Kasumi-1 (cell line): ENCODE data around the gene MIER2.

ENCODE experiments used
- DNase-seq, 2 experiments: peaks; one replicate each; lab custom pipeline; 2025; lab: John Stamatoyannopoulos, UW

MIER2 gene

DNA sequence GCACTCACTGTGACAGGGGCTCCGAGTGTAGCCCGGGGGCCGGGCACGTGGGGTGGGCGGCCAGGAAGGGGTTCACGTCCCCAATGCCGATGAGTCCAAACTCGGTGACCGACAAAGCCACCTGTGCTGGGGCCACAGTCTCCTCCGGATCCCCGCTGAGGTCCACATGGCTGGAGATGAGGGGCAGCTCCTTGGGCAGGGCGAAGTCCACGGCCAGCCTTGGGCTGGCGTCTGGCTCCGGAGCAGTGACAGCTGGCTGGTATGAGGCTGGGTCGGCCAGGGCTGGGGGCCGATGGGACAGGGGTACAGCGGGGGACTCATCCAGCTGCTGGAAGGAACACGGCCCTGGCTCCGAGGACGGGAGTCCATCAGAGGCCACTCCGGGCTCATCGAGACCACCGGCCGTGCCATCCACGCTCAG is 37.5 kb downstream of the MIER2 start:
- no peak for DNase-seq

DNA sequence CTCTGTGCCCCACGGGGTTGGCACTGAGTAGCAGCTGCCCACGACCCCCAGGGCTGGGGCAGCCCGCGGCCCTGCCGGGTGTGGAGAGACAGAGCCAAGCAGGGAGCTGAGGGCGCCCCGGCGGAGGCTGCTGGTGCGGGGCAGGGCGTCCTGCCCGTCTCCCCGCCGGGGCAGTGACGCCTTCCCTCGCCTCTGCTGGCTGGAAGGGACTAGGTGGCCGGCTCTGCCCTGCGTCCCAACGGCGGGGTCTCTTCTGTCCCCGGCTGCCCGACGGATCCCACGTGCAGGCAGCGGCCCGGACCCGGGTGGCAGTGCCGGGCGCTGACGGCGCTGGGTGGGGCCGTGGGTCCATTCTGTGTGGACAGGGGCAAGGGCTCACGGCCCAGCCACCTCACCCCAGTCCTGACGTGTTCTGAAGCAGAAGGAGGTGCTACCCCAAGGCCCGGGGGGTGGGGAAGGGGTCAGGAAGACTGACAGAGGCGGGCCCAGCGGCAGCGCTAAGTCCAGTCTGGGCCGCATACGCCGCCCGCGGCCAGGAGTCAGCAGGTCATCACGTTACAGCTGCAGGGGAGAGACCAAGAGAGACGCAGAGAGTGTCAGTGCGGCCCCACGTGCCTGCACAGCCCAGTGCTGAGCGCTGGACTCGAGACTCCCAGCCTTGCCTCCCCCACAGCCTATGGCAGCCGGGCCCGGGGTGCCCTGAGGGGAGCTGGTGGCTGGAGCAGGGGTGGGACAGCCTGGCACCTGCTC is 38.3 kb downstream of the MIER2 start:
- no peak for DNase-seq

DNA sequence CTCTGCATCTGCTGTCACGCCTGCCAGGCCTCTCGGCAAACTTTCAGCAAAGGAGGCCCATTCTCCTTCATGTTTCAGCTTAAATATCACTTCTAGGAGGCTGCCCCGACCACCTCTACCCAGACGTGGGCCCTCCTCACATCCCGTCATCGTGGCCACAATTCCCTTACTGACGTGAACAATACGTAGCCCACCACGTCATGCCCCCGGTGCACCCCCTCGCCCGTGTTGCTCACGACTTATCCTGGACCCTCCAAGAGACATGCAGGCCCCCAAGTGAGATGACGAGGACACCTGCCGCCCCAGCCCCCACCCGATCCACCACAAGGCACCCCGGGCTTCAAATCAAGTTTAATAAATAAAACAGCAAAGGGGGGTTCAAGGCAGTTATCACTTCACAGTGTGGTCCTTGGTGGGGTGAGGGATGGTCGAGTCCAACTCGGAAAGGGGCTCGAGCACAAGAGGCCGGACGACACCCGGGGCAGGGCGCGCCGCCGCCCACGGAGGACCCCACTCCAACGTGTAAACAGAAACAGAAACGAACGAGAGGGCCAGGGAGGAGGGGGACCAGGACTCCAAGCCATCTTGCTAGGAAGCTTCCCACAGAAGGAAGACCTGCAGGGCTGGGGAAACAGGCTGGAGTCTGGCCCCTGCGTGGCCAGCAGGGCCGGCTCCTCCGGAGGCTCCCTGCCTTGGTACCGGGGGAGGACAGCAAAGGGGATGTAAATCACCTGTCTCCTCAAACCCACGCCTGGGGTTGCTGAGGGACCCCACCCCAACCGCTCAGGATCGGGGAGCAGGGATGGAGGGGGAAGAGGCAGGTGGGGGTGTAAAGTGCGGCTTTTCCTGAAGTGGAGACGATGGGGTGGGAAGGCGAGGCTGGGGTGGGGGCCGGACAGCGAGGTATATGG is 39.1 kb downstream of the MIER2 start:
- no peak for DNase-seq

DNA sequence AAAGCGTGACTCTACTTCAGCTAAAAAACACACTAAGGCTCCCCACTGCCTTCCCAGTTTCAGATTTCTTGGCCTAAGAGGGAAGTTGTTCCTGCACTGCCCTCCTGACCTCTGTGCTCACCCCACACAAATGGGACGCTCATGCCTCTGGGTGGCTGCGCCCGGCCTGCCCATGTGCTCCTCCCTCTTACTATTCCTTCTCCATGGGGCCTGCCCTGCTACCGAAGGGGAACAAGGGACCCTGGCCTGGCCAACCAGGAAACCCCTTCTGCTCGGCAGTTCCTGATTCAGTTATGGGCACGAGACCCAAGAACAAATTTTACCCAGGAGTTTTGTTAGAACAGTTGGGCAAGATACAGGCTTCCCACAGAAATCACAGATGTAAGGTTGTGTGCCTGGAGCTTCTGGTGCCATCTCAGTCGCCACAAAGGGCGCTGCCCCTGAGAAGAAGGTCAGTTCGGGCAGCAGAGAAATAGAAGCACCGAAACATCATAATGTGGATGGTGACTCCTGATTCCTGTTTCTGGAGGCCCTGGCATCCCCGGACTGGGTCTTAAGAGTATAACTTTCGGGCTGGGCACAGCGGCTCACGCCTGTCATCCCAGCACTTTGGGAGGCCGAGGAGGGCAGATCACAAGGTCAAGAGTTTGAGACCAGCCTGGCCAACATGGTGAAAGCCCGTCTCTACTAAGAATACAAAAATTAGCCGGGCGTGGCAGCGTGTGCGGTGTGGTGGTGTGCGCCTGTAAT is 47.9 kb downstream of the MIER2 start:
- no peak for DNase-seq

DNA sequence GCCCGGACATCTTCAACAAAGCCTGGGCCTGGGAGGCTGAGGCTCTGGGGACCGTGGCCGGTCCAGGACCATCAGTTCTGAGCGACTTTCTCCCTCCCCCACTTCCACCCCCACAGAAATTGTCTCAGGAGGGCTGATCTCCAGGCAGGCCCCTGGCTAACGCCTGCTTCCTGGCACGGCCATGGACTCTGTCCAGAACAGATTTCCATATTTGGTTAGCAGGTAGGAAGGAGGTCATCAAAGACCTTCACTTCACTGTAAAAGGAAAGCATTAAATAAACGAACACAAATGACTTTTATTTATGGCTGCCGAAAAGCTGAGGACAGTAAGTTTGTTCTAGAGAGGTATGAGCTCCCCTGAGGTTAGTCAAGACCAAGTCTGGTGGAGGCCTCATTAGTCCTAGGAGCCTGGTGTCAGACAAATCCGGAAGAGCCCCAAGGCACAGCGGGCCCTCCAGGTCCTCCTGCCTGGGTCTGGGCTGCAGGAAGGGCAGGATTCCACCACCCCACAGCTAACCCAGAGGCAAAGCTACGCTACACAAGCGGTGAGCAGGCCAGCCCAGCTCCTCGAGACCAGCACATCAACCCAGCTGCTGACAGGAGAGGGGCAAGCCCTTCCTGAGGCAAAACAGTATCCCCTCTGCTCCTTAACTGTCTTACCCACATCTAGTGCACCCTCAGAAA is 48.8 kb downstream of the MIER2 start:
- no peak for DNase-seq

DNA sequence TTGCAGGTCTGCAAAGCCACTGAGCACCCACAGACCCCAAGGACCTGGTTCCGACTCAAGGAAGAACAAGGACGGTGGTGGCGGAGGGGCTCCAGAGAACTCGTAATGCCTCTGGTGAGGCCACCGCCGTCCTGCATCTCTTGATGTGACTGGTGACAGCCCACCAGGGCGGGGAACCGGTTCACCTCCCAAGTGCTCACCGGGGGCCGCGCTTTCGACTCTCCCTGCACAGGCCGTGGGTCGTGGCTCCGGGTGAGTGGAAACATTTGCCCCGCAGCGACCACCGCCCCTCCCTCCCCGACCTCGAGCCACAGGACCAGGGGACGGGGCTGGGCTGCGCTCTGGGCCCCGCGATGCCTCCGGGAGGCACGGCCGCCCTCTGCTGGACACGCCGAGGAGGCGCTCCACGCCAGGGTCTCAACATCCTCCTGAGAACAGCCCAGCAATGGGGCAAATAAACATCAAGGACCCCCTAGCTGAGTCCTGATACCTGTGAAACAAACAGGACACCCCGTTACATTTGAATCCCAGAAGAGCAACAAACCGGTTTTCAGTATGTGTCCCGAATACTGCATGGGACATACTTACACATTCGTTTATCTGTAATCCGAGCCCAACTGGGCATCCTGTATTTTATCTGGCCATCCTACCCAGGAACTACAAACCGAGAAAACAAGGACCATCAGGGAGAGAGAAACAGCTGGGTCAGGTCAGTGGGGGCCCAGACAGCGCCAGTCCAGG is 49.5 kb downstream of the MIER2 start:
- DNase-seq: no peak

DNA sequence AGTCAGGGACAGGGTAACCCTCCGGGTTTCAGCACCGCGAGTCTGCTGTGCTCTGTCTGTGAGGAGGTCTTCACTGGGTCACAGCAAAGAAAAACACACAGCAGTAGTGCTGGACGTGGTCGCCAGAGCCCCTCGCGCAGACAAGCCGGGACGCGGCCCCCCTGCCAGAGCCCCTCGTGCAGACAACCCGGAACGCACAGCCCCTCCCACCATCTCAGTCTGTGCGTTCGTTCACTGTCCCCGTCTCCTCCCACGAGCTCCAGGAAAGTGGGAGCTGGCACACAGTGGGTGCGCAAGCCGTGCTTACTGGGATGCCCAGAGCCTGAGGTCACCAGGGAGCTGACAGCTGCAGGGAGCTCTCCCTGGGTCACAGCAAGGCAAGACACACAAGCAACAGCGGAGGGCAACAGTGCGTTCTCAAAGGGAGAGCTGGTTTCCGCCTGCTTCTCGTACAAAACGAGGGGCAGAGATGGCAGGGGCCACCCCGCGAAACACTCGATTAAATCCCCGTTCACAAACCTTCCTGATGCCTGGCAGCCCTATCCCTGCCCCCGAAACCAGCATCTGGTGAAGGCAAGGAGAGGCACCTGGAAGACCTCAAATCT is 50.2 kb downstream of the MIER2 start:
- DNase-seq: no peak

DNA sequence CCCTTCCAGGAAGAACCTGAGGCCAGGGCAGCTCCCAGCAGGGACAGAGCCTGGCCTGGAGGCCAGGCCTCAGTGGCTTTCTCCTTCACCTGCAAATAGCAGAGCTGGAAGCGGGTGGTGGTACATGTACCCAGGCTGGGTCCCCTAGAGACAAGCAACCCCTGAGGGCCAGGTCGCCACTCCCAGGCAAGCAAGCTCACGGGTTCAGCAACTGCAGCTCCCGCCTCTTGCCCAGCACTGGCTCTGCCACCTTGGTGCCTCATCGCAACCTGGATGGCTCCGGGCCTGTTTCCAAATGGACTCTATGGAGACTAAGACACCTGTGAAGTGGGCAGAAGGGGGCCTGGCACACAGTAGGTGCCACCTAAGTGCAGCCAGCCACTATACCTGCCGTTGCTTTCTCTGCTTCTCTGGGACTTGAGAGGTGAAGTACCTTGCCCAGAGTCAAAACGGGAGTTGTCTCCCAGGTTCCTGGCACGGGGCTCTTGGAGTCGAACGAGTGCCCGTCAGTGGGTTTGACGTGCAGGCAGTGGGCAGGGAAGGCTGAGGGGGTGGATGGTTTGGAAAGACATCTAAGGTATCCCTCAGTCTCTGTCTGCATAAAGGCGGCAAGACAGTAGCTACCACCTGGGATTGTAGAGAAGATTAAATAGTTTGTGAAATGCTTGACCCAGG is 51.0 kb downstream of the MIER2 start:
- no peak for DNase-seq

DNA sequence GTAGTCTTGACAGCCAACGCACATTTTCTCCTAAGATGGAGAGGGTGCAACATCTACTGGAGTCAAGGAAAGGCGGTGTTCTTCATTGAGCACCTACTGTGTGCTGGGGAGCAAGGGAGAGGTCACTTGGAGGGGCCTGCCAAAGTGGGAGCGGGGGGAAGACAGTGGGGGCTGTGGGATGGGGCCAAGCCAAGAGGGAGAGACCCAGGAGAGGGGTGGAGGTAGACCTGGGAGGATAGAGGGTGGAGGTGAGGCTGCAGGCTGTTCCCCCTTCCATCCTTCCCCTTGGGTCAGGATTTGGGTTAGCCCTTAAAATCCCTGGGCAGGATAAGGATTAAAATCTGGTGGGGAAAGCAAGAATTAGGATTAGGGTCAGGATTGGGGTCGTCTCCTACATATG is 51.6 kb downstream of the MIER2 start:
- no peak for DNase-seq

DNA sequence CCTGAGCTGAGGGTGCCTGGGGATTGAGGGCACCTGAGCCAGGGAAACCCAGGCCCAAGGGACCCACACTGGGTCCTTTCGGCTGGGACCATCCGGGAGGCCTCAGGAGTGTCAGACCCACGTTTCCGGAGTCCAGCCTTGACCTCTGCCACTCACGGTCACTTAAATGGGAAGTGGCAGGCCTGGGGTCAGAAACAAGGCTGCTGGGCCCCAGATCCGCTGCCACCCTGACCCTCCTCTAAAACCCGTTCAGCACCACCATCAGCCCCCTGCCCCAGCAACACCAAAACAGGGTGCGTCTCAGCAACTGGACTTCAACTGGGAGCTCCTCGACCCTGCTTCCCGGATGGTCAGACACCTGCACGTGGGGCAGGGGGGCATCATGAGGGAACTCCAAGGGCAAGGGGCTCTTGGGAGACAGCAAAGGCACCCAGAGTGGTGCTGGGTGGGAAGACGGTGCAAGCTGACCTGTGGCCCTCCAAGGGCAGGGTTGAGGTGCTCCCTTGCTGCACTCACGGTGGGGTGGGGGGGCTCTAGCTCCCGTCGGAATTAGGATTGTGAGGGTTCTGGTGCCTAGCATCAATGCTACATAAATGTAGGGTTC is 52.2 kb downstream of the MIER2 start:
- DNase-seq: no peak

DNA sequence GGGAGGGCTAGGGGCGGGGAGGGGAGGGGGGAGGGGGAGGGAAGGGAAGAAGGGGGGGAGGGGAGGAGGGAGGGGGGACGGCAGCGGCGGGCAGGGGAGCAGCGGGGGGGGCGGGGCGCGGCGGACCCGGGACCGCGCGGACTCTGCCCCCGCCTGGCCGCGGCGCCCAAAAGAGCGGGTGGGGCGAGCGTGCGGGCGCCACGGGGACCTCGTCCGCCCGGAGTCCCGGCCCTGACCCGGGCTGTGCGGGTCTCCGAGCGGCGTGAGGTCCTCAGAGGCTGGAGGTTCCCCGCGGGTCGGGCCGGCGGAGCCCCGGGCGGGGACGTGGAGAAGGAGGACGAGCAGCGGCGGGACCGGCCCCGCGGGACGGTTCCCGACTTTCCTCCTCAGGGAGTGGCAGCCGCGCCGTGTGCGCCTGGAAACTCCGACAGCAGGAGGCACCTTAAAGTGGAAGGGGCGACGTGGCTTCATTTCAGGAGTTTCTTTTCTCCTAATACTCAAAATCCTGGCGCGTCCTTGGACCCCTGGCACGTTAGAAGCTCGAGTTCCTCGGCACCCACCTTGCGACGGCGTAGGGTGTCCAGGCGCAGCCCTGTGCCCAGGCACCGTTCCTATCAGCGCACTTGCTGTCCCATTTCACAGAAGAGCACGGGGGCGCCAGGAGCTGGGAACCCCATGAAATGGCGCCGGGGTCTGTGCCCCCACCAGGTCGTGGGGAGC is 52.9 kb downstream of the MIER2 start:
- no peak for DNase-seq

DNA sequence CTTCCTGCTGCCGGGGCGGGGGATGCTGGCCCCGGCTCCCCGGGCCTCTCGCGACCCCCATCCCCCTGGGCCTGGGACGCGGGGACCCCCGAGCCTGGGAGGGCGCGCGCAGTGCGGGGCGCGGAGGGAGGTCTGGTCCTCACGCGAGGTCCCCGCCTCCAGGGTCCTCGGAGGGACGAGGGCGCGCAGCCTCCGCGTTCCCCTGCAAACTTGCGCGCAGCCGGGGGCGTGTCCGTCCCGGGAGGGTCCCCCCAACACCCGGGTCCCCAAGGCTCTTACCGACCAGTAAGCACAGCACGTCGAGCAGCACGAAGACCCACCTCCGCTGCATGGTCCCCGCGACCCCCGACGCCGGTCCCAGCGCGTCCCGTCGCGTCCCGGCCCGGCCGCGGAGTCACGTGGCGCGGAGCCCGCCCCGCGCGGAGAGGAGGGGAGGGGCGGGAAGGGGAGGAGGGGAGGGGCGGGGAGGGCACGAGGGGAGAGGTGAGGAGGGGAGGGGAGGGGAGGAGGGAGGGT is 53.5 kb downstream of the MIER2 start, which contains the start of gene PLPP2:
TSS of gene PLPP2 (minus strand) at position 398 of the 516 bp plus-strand sequence. CDS start at position 331, 67 bp downstream.
- no peak for DNase-seq

DNA sequence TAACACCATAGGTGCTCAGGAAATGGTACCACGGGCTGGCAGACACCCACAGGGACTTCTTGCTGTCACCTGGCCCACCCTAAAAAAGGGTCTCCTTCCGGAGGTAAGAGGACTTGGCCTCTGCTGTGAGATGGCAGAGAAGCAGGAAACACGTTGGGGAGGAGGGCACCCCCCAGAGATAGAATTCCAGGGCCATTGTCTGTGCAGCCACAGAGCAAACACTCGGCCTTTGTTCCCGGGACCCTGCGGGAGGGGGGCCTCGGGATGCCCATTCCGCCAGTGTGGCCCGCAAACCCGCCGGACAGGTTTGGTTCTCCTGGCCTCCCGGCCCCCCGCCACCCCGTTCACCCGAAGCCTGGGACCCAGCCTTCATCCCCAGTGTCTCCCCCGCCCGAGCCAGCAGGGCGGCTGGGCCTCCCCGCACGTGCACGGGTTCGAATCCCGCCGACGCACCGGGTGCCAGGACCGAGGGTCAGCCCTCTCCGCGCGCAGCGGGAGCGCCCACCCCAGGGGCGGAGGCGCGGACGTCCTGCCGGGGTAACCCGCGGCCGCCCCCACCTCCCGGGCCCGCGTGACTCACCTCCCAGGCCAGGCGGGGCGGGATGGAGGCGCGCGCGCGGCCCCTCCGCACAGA is 54.1 kb downstream of the MIER2 start:
- no peak for DNase-seq

DNA sequence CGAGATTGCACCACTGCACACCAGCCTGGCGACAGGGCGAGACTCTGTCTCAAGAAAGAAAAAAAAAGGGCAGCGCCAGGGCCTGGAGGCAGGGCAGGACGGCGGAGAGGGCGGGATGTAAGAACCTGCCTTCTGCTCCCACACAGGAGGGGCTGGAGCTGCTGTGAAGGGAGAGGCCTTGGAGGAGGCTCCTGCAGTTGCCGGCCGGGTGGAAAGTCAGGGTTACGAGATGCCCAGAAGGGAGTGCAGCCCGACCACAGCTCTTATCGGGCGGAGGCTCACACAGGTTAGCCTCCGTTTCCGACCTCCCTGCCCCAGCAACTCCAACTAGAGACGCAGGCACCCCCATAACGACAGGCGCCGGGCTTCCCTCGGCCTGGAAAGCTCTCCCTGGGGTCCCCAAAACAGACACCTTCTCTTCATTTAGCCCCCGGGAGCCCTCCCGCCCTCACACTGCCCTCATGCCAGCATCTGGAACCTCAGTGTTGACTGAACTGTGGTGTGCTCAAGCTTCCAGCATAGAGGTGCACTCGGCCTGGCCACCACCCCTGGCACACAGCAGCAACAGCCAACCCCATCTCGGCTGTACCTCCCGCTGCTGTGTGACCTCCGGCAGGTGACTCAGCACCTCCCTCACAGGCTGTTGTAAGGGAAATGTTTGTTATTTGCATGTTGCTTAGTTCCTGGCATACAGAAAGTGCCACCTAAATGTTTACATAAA is 54.8 kb downstream of the MIER2 start:
- DNase-seq: no peak

DNA sequence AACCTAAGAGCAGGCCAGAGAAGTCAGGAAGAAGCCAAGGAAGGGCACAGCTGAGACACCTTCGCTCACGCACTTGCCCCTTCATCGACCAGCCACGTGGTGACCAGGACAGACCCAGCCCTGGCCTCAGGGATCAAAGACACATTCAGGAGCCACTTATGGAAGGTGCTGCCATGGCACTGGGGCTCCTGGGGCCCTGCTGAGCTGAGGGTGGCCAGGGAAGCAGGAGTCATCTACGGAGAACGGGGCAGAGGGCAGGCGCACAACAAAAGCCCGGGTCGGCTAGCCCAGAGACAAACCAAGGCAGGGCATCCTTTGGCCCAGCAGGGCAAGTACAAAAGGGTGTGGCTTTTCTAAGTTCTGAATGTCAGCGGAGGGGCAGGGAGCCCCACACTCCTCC is 55.7 kb downstream of the MIER2 start:
- DNase-seq: no peak

DNA sequence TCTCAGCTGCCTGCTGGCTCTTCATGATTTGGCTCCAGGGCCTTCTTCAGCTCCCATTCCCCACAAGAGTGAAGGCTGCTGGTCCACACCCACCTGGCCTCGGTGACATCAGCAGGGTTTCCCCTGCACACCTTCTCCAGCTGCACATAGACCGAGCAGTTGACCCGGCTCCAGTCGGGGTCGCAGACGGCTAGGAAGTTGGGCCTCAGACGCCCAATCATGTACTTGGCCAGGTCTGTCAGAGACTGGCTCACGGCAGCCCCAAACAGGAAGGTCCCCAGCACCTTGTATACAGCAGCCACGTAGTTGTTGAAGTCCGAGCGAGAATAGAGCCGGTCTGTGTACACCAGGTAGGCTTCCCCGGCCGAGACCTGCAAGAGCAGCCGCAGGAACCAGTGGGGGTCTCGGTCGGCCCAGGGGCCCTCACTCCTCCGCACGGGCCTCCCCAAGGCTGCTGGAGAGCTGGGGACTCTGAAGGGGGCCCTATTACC is 57.2 kb downstream of the MIER2 start:
- DNase-seq: no peak

DNA sequence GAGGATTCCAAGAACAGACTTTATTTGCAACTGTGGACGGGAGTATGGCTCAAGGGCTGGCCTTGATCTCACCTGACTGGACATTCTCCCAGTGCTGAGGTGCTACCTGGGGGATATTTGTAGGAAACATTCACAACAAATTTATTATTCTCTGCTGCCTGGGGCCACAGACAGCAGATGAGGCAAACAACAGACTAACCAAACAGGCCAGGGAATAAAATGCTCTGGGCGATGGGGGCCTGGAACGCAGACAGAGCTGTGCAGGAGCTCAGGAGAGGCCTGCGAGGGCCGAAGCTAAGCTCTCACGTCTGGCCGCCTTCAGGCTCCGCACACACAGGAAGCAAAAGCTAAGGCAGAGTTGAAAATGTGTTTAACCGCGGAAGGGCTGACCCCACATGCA is 61.2 kb downstream of the MIER2 start:
- DNase-seq: no peak
